Neural cell (in vitro differentiated cells): ENCODE measurements around the gene SNAI1. TPM values are rescaled to one million over a fixed set of nuclear protein-coding genes. Genes with fewer than 3 reads are reported as not detected.

ENCODE experiments used
- H2AFZ ChIP-seq: fragments of 200-600, 300-800 bp; sonication (generic), shearing (Covaris generic); 2 replicates; pipeline ENCODE4 v1.6.0; 2014; ENCODE audit warnings: low read depth, mild to moderate bottlenecking, antibody characterized with exemption, low read length, moderate library complexity
- H3F3A ChIP-seq: fragments of 200-600 bp; shearing (Covaris generic); 2 replicates; pipeline ENCODE4 v1.6.1; 2016; ENCODE audit warnings: mild to moderate bottlenecking, moderate library complexity, mixed read lengths, antibody characterized with exemption, low read length; ENCODE audit not compliant: insufficient read depth, poor library complexity, severe bottlenecking
- H3K27ac ChIP-seq: fragments of 200-600, 300-800 bp; sonication (generic), shearing (Covaris generic); 2 replicates; pipeline ENCODE4 v1.5.1; 2014; ENCODE audit warnings: mild to moderate bottlenecking, low read length, moderate library complexity
- H3K27me3 ChIP-seq: fragments of 300-800, 200-600 bp; sonication (generic), shearing (Covaris generic); 2 replicates; pipeline ENCODE4 v1.6.0; 2014; ENCODE audit warnings: mild to moderate bottlenecking, low read depth, low read length, moderate library complexity; ENCODE audit not compliant: insufficient read depth
- H3K36me3 ChIP-seq: fragments of 300-800, 200-600 bp; sonication (generic), shearing (Covaris generic); 2 replicates; pipeline ENCODE4 v1.5.1; 2014; ENCODE audit warnings: mild to moderate bottlenecking, antibody characterized with exemption, low read length, moderate library complexity; ENCODE audit not compliant: insufficient read depth
- H3K4me2 ChIP-seq: fragments of 300-800, 200-600 bp; sonication (generic), shearing (Covaris generic); 2 replicates; pipeline ENCODE4 v1.6.0; 2014; ENCODE audit warnings: mild to moderate bottlenecking, low read length
- H3K4me3 ChIP-seq: fragments of 300-800, 200-600 bp; sonication (generic), shearing (Covaris generic); 2 replicates; pipeline ENCODE4 v1.5.1; 2014; ENCODE audit warnings: mild to moderate bottlenecking, low read length, moderate library complexity
- H3K79me2 ChIP-seq: fragments of 200-600 bp; shearing (Covaris generic); replicated peaks from 2 replicates; pipeline ENCODE4 v1.6.0; 2014; ENCODE audit warnings: mild to moderate bottlenecking, low read length, moderate library complexity; ENCODE audit not compliant: insufficient read depth
- H3K9ac ChIP-seq: fragments of 300-800, 200-600 bp; sonication (generic), shearing (Covaris generic); 2 replicates; pipeline ENCODE4 v1.6.1; 2016; ENCODE audit warnings: mild to moderate bottlenecking, low read length, mixed read lengths
- H3K9me2 ChIP-seq: fragments of 200-600 bp; shearing (Covaris generic); 2 replicates; pipeline ENCODE4 v1.6.1; 2016; ENCODE audit warnings: mild to moderate bottlenecking, low read length, mixed read lengths; ENCODE audit not compliant: insufficient read depth
- H3K9me3 ChIP-seq: fragments of 200-600, 300-800 bp; sonication (generic), shearing (Covaris generic); 2 replicates; pipeline ENCODE4 v1.6.1; 2016; ENCODE audit warnings: mild to moderate bottlenecking, mixed run types, low read length, moderate library complexity, mixed read lengths
- H4K20me1 ChIP-seq: fragments of 200-600 bp; shearing (Covaris generic); 2 replicates; pipeline ENCODE4 v1.6.1; 2016; ENCODE audit warnings: mild to moderate bottlenecking, mixed run types; ENCODE audit not compliant: insufficient read depth
- EP300 ChIP-seq: fragments of 450-650 bp; conservative IDR thresholded peaks from 2 replicates; pipeline ENCODE4 v1.6.1; 2014; ENCODE audit warnings: antibody characterized with exemption, mild to moderate bottlenecking, moderate library complexity; ENCODE audit not compliant: poor library complexity, severe bottlenecking
- EZH2 ChIP-seq: fragments of 200-600, 300-800 bp; shearing (Covaris generic), sonication (generic); IDR thresholded peaks from 2 replicates; pipeline ENCODE4 v1.6.1; 2014; ENCODE audit warnings: antibody characterized with exemption, low read length, borderline replicate concordance, mild to moderate bottlenecking; ENCODE audit not compliant: insufficient read depth, poor library complexity, severe bottlenecking
- MXI1 ChIP-seq: fragments of 450-650 bp; conservative IDR thresholded peaks from 2 replicates; pipeline ENCODE4 v1.6.1; 2014; ENCODE audit warnings: antibody characterized with exemption, mild to moderate bottlenecking; ENCODE audit not compliant: poor library complexity, severe bottlenecking
- POLR2AphosphoS5 ChIP-seq: IDR thresholded peaks from 2 replicates; pipeline ENCODE4 v1.6.1; 2012
- RAD21 ChIP-seq: fragments of 450-650 bp; conservative IDR thresholded peaks from 2 replicates; pipeline ENCODE4 v1.6.1; 2014; ENCODE audit warnings: antibody characterized with exemption, mild to moderate bottlenecking, moderate library complexity
- SMC3 ChIP-seq: fragments of 450-650 bp; conservative IDR thresholded peaks from 2 replicates; pipeline ENCODE4 v1.6.1; 2014; ENCODE audit warnings: antibody characterized with exemption, mild to moderate bottlenecking, moderate library complexity; ENCODE audit not compliant: poor library complexity
- TAF1 ChIP-seq: IDR thresholded peaks from 2 replicates; pipeline ENCODE4 v1.6.1; 2012; ENCODE audit warnings: low read depth
- polyA plus RNA-seq: library from polyadenylated mRNA; depleted of rRNA; stranded (reverse); fragments of >200 nt; gene quantifications from 2 replicates; pipeline ENCODE4 v1.2.3, GENCODE V29; 2014
- TF ChIP-seq, protein P1 (sequence below): fragments of 450-650 bp; IDR thresholded peaks from 2 replicates; pipeline ENCODE4 v1.5.1; 2014; ENCODE audit warnings: antibody characterized with exemption, mild to moderate bottlenecking, moderate library complexity; ENCODE audit not compliant: poor library complexity, severe bottlenecking
- TF ChIP-seq, protein P2 (sequence below): IDR thresholded peaks from 2 replicates; pipeline ENCODE4 v1.6.1; 2012; ENCODE audit warnings: borderline replicate concordance

The SNAI1 gene
- polyA plus RNA-seq, 1 donor from 2014 or later, result 0.31 TPM

DNA sequence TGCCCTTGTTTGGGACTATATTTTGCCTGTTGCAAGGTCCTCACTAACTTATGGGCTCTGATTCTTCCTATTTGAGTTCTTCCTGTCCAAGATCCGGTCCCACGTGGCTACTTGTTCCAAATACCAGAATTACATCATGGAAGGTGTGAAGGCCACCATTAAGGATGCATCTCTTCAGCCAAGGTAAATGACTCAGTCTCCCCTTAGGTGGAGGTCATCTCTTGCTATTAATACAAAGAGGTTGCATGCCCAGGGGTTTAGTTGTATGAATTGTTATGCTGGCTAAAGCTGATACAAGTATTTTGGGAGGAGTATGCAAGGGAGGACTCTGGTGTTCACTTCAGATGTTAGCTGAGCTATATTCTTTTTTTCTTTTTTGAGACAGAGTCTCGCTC, 37.5 kb upstream of the SNAI1 start:
- TF ChIP-seq TAF1 (no peak), EP300 (no peak), POLR2AphosphoS5 (no peak), SMC3 (no peak), RAD21 (no peak), MXI1 (no peak), EZH2 (no peak)
- TF ChIP-seq, protein P1, sequence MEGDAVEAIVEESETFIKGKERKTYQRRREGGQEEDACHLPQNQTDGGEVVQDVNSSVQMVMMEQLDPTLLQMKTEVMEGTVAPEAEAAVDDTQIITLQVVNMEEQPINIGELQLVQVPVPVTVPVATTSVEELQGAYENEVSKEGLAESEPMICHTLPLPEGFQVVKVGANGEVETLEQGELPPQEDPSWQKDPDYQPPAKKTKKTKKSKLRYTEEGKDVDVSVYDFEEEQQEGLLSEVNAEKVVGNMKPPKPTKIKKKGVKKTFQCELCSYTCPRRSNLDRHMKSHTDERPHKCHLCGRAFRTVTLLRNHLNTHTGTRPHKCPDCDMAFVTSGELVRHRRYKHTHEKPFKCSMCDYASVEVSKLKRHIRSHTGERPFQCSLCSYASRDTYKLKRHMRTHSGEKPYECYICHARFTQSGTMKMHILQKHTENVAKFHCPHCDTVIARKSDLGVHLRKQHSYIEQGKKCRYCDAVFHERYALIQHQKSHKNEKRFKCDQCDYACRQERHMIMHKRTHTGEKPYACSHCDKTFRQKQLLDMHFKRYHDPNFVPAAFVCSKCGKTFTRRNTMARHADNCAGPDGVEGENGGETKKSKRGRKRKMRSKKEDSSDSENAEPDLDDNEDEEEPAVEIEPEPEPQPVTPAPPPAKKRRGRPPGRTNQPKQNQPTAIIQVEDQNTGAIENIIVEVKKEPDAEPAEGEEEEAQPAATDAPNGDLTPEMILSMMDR, result no peak
- TF ChIP-seq, protein P2, sequence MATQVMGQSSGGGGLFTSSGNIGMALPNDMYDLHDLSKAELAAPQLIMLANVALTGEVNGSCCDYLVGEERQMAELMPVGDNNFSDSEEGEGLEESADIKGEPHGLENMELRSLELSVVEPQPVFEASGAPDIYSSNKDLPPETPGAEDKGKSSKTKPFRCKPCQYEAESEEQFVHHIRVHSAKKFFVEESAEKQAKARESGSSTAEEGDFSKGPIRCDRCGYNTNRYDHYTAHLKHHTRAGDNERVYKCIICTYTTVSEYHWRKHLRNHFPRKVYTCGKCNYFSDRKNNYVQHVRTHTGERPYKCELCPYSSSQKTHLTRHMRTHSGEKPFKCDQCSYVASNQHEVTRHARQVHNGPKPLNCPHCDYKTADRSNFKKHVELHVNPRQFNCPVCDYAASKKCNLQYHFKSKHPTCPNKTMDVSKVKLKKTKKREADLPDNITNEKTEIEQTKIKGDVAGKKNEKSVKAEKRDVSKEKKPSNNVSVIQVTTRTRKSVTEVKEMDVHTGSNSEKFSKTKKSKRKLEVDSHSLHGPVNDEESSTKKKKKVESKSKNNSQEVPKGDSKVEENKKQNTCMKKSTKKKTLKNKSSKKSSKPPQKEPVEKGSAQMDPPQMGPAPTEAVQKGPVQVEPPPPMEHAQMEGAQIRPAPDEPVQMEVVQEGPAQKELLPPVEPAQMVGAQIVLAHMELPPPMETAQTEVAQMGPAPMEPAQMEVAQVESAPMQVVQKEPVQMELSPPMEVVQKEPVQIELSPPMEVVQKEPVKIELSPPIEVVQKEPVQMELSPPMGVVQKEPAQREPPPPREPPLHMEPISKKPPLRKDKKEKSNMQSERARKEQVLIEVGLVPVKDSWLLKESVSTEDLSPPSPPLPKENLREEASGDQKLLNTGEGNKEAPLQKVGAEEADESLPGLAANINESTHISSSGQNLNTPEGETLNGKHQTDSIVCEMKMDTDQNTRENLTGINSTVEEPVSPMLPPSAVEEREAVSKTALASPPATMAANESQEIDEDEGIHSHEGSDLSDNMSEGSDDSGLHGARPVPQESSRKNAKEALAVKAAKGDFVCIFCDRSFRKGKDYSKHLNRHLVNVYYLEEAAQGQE, result no peak
- H2AFZ ChIP-seq, result no peak overlapping the region
- H3K9me2 ChIP-seq, result no peaks in the 10 kb centered on the region
- H3K4me2 ChIP-seq, result no peak overlapping the region
- H4K20me1 ChIP-seq, result no peaks in the 10 kb centered on the region
- H3F3A ChIP-seq, result no peaks in the 10 kb centered on the region
- H3K36me3 ChIP-seq, result peaks cover 8% of the 10 kb centered on the region
- H3K4me3 ChIP-seq, result no peak overlapping the region
- H3K9ac ChIP-seq, result no peak overlapping the region
- H3K9me3 ChIP-seq, result no peaks in the 10 kb centered on the region
- H3K27me3 ChIP-seq, result no peaks in the 10 kb centered on the region
- H3K27ac ChIP-seq, result no peak overlapping the region
- peaks cover 13% of the 10 kb centered on the region for H3K79me2 ChIP-seq

DNA sequence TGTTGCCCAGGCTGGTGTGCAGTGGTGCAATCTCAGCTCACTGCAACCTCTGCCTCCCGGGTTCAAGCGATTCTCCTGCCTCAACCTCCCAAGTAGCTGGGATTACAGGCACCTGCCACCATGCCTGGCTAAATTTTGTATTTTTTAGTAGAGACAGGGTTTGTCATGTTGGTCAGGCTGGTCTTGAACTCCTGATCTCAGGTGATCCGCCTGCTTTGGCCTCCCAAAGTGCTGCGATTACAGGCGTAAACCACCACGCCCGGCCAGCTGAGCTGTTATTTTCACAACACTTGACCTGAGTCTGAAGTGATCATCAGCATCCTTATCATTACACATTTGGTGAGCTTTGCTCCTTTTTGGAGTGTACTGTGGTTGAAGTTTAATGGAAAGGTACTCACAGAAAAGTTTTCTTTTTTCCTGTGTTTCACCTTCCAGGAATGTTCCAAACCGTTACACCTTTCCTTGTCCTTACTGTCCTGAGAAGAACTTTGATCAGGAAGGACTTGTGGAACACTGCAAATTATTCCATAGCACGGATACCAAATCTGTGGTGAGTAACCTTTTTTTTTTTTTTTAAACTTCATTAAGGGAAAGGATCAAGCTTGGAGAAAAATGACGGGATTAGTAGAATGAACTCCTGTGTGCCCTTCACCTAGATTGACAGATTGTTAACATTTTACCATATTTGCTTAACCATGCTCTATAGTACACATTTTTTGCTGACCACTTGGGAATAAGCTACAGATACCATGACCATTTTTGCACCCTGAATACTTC, 36.9 kb upstream of the SNAI1 start:
- Histone ChIP-seq H3F3A (no peaks in the 10 kb centered on the region), H3K79me2 (peaks cover 13% of the 10 kb centered on the region), H4K20me1 (no peaks in the 10 kb centered on the region), H3K9me3 (no peaks in the 10 kb centered on the region), H3K9me2 (no peaks in the 10 kb centered on the region), H3K27me3 (no peaks in the 10 kb centered on the region), H3K4me3 (no peak overlapping the region), H3K27ac (no peak overlapping the region), H3K36me3 (peaks cover 8% of the 10 kb centered on the region), H3K9ac (no peak overlapping the region), H2AFZ (no peak overlapping the region), H3K4me2 (no peak overlapping the region)
- TF ChIP-seq SMC3 (no peak), TAF1 (no peak)
- TF ChIP-seq, protein P1, result no peak
